Measurements from ENCODE around the gene GEMIN2.
"Not testable (repeated sequence)": the region's sequence is repeated elsewhere in the genome, so short reads cannot be mapped to it uniquely, and the experiment has no call there.

GEMIN2 gene

GRCh38 chr14:39114073-39114838 lies at the start of gene GEMIN2:
GEMIN2 (plus strand) TSS chr14:39114323; CDS start chr14:39114339, 16 bp downstream.
- peak; percentile 89 for DNase-seq (ENCODE audit: low read depth)

GRCh38 chr14:39069169-39069805 lies 44.8 kb upstream of the GEMIN2 start:
- DNase-seq (ENCODE audit: low read depth): not testable (repeated sequence)

- no peak for DNase-seq (ENCODE audit: low read depth)
Measured at GRCh38 chr14:39069923-39070322, 44.2 kb upstream of the GEMIN2 start.

GRCh38 chr14:39071096-39071495 lies 43.0 kb upstream of the GEMIN2 start:
- no peak for DNase-seq (ENCODE audit: low read depth)

GRCh38 chr14:39080886-39081285 lies 33.2 kb upstream of the GEMIN2 start:
- no peak for DNase-seq (ENCODE audit: low read depth)

GRCh38 chr14:39083127-39083526 lies 31.0 kb upstream of the GEMIN2 start:
- DNase-seq (ENCODE audit: low read depth): no peak

GRCh38 chr14:39085933-39086332 lies 28.2 kb upstream of the GEMIN2 start:
- no peak for DNase-seq (ENCODE audit: low read depth)

- DNase-seq (ENCODE audit: low read depth): no peak
Measured at GRCh38 chr14:39087493-39087892, 26.6 kb upstream of the GEMIN2 start.

- no peak for DNase-seq (ENCODE audit: low read depth)
Measured at GRCh38 chr14:39090548-39091111, 23.5 kb upstream of the GEMIN2 start.

- no peak for DNase-seq (ENCODE audit: low read depth)
Measured at GRCh38 chr14:39091716-39092115, 22.4 kb upstream of the GEMIN2 start.

- no peak for DNase-seq (ENCODE audit: low read depth)
Measured at GRCh38 chr14:39094515-39094914, 19.6 kb upstream of the GEMIN2 start.

- no peak for DNase-seq (ENCODE audit: low read depth)
Measured at GRCh38 chr14:39097159-39097558, 17.0 kb upstream of the GEMIN2 start.

GRCh38 chr14:39099215-39099614 lies 14.9 kb upstream of the GEMIN2 start:
- not testable (repeated sequence) for DNase-seq (ENCODE audit: low read depth)

- DNase-seq (ENCODE audit: low read depth): no peak
Measured at GRCh38 chr14:39099748-39100147, 14.4 kb upstream of the GEMIN2 start.

GRCh38 chr14:39102265-39102968 lies 11.7 kb upstream of the GEMIN2 start:
- DNase-seq (ENCODE audit: low read depth): no peak

GRCh38 chr14:39102969-39103957 lies 10.9 kb upstream of the GEMIN2 start, which contains the start of gene SEC23A:
SEC23A (minus strand) TSS chr14:39103235; CDS start chr14:39096118, 7,117 bp downstream.
- DNase-seq (ENCODE audit: low read depth): peak; percentile 71

- not testable (repeated sequence) for DNase-seq (ENCODE audit: low read depth)
Measured at GRCh38 chr14:39104078-39104801, 9.9 kb upstream of the GEMIN2 start.

- DNase-seq (ENCODE audit: low read depth): no peak
Measured at GRCh38 chr14:39107591-39107996, 6.5 kb upstream of the GEMIN2 start.

GRCh38 chr14:39108791-39109190 lies 5.3 kb upstream of the GEMIN2 start:
- no peak for DNase-seq (ENCODE audit: low read depth)

GRCh38 chr14:39109893-39110715 lies 4.0 kb upstream of the GEMIN2 start:
- DNase-seq (ENCODE audit: low read depth): no peak

Data from stimulated activated CD8-positive, alpha-beta memory T cell treated with anti-CD3 and anti-CD28 coated beads, Interleukin-7, amount 100 ng/mL, for 24 hours (primary cell).